ENCODE measurements around the gene NDUFV2. TPM values are rescaled to one million over a fixed set of nuclear protein-coding genes. Genes with fewer than 3 reads are reported as not detected.

NDUFV2 gene
- total RNA-seq, 1 donor from 2014 or later: 124 TPM

DNA sequence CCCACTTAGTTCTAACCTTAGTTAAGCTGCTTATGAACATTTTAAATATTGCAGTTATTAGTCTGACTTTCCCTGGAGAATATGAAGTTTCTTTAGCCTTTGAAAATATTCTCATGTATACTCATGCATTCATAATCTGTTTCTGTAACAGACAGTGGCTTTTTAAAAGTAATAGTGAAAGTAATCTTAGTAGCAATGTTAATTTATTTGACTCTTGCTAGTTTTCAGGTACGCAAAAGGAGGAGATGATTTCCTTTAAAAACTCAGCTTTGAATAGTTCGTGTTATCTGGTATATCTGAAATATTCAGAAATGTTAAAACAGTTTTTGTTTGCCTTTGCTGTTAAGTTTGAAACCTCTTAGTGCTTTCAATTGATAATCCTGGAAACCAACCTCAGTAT is 37.9 kb downstream of the NDUFV2 start:
- Histone ChIP-seq H3K4me3 (ENCODE audit: low read length in 3 of 3) (peak overlapping the region in 2 of 3 donors; percentile 12 to 13), H3K9me3 (ENCODE audit: control insufficient read depth in 3 of 3, low read length in 3 of 3) (no peaks in the 10 kb centered on the region), H3K9ac (ENCODE audit: low read depth in 1 of 3, low read length in 3 of 3) (peak overlapping the region; percentile 1 to 88 (median 23)), H3K36me3 (ENCODE audit: control insufficient read depth in 3 of 3, insufficient read depth in 3 of 3, low read length in 3 of 3) (peaks cover 0 to 3% (median 0%) of the 10 kb centered on the region in 3 donors), H3K27me3 (ENCODE audit: control insufficient read depth in 3 of 3, insufficient read depth in 3 of 3, low read length in 3 of 3) (no peaks in the 10 kb centered on the region), H3K27ac (ENCODE audit: low read depth, low read length) (no peak overlapping the region), H3K4me1 (ENCODE audit: control insufficient read depth in 3 of 3, insufficient read depth in 3 of 3, low read length in 3 of 3) (peaks cover 26 to 44% (median 35%) of the 10 kb centered on the region in 3 donors)

DNA sequence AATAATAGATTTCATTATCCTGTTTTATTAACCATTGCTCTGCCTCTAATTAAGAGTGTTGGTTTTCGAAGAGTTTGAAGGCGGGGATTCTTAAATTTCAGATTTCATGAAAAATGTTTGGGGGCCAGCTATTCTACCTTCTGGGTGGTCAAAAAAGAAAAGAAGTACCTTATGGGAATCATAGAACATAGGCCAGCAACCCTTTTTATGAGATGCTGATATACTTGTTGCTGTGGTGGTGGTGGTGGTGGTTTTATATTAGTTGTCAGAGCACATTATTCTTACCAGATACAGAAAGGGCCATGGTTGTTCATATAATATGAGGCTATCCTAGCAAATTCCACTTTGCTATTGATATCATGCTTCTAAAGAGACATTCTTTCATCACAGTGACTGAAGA is 38.5 kb downstream of the NDUFV2 start:
- Histone ChIP-seq H3K4me1 (ENCODE audit: control insufficient read depth in 3 of 3, insufficient read depth in 3 of 3, low read length in 3 of 3) (peaks cover 23 to 46% (median 33%) of the 10 kb centered on the region in 3 donors), H3K36me3 (ENCODE audit: control insufficient read depth in 3 of 3, insufficient read depth in 3 of 3, low read length in 3 of 3) (peaks cover 0 to 3% (median 0%) of the 10 kb centered on the region in 3 donors), H3K27me3 (ENCODE audit: control insufficient read depth in 3 of 3, insufficient read depth in 3 of 3, low read length in 3 of 3) (no peaks in the 10 kb centered on the region), H3K9ac (ENCODE audit: low read depth in 1 of 3, low read length in 3 of 3) (peak overlapping the region in 2 of 3 donors; percentile 1 to 88), H3K27ac (ENCODE audit: low read depth, low read length) (no peak overlapping the region), H3K4me3 (ENCODE audit: low read length in 3 of 3) (no peak overlapping the region), H3K9me3 (ENCODE audit: control insufficient read depth in 3 of 3, low read length in 3 of 3) (no peaks in the 10 kb centered on the region)

DNA sequence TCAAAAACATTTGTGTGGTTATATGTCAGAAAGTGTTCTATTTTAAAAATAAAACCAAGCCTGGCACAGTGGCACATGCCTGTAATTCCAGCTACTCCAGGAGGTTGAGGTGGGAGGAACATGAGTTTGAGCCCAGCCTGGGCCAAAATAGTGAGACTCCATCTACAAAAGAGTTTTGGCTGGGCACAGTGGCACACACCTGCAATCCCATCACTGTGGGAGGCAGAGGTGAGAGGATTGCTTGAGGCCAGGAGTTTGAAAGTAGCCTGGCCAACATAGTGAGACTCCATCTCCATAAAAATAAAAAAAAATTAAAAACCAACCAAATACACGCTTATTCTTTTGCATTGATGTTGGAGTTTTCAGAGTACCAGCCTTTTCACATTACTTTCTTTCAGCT is 43.7 kb downstream of the NDUFV2 start:
- H3K9ac ChIP-seq (ENCODE audit: low read depth in 1 of 3, low read length in 3 of 3): peak overlapping the region in 1 of 3 donors; percentile 17
- H3K9me3 ChIP-seq (ENCODE audit: control insufficient read depth in 3 of 3, low read length in 3 of 3): no peaks in the 10 kb centered on the region
- H3K27me3 ChIP-seq (ENCODE audit: control insufficient read depth in 3 of 3, insufficient read depth in 3 of 3, low read length in 3 of 3): no peaks in the 10 kb centered on the region
- peaks cover 25 to 40% (median 39%) of the 10 kb centered on the region in 3 donors for H3K4me1 ChIP-seq (ENCODE audit: control insufficient read depth in 3 of 3, insufficient read depth in 3 of 3, low read length in 3 of 3)
- H3K4me3 ChIP-seq (ENCODE audit: low read length in 3 of 3): no peak overlapping the region
- H3K27ac ChIP-seq (ENCODE audit: low read depth, low read length): no peak overlapping the region
- H3K36me3 ChIP-seq (ENCODE audit: control insufficient read depth in 3 of 3, insufficient read depth in 3 of 3, low read length in 3 of 3): no peaks in the 10 kb centered on the region

DNA sequence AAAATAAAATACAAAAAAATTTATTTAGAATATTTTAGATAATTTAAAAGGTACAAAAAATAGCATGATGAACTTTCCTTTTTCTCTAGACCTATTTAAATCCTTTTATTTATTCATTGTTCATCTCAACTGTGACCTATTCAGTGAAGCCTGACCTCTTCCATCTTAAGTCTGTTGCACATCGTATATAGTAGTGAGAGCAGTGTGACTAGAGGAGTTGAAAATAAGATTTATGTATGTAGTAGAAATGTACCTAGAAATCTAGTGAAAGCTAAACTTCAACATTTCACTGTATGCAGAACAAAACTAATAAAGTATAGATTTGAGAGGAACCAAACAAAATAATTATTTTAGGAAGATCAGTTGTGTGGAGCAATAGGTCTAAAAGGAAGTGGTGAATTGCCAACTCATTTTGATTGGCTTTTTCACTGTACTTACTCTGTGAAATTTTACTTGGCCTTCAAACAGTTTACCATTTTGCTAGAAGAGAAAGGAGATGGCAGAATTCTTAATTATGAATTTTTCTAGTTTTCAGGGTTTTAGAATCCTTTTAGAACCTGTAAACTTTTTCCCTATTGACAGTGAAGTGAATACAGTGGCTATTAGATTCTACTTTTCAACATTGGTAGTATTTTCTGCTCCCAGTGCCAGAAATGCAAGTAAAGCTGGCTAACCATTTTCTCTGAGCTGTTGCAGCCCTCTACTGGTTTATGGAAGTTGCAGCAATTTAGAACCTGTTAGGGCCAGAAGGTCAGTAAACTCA is 45.1 kb downstream of the NDUFV2 start:
- Histone ChIP-seq H3K36me3 (ENCODE audit: control insufficient read depth in 3 of 3, insufficient read depth in 3 of 3, low read length in 3 of 3) (no peaks in the 10 kb centered on the region), H3K4me1 (ENCODE audit: control insufficient read depth in 3 of 3, insufficient read depth in 3 of 3, low read length in 3 of 3) (peaks cover 25 to 34% (median 30%) of the 10 kb centered on the region in 3 donors), H3K27me3 (ENCODE audit: control insufficient read depth in 3 of 3, insufficient read depth in 3 of 3, low read length in 3 of 3) (no peaks in the 10 kb centered on the region), H3K9me3 (ENCODE audit: control insufficient read depth in 3 of 3, low read length in 3 of 3) (no peaks in the 10 kb centered on the region), H3K27ac (ENCODE audit: low read depth, low read length) (peak overlapping the region; percentile 9), H3K9ac (ENCODE audit: low read depth in 1 of 3, low read length in 3 of 3) (peak overlapping the region in 2 of 3 donors; percentile 37 to 46), H3K4me3 (ENCODE audit: low read length in 3 of 3) (no peak overlapping the region)

DNA sequence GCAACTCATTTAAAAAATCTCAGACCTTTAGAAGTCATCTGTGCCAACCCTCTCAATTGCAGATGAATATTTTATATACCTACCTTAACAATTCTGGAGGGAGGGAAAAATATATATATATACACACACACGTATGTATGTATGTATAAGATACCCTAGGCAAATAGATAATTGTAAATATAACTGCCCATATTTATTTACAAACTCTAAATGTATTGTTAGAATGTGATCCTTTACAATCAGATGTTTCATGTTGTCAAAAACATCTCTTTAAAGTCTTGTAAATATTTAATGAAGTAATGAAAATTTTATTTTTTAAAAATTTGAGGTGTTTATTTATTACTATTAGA is 45.7 kb downstream of the NDUFV2 start:
- no peak overlapping the region for H3K4me3 ChIP-seq (ENCODE audit: low read length in 3 of 3)
- peaks cover 25 to 39% (median 30%) of the 10 kb centered on the region in 3 donors for H3K4me1 ChIP-seq (ENCODE audit: control insufficient read depth in 3 of 3, insufficient read depth in 3 of 3, low read length in 3 of 3)
- H3K27me3 ChIP-seq (ENCODE audit: control insufficient read depth in 3 of 3, insufficient read depth in 3 of 3, low read length in 3 of 3): no peaks in the 10 kb centered on the region
- no peak overlapping the region for H3K9ac ChIP-seq (ENCODE audit: low read depth in 1 of 3, low read length in 3 of 3)
- no peak overlapping the region for H3K27ac ChIP-seq (ENCODE audit: low read depth, low read length)
- no peaks in the 10 kb centered on the region for H3K9me3 ChIP-seq (ENCODE audit: control insufficient read depth in 3 of 3, low read length in 3 of 3)
- no peaks in the 10 kb centered on the region for H3K36me3 ChIP-seq (ENCODE audit: control insufficient read depth in 3 of 3, insufficient read depth in 3 of 3, low read length in 3 of 3)

DNA sequence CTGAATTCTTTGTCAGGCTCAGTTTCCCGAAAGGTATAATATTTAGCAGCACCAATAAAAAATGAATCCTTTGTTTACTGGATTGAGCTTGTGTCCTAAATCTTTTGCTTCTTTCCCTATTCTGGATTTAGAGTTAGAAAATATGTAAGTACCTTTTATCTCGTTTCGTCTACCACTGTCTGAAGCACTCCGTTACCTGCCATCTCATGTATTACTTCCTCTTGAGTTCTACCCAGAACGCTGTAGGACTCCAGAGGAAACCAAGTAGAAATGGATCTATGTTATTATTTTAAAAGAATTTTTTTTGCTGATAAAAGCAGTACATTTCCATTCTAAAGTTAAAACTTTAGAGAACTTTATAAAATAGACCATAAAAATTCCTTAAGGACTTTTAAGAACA is 47.6 kb downstream of the NDUFV2 start:
- H3K9me3 ChIP-seq (ENCODE audit: control insufficient read depth in 3 of 3, low read length in 3 of 3): no peaks in the 10 kb centered on the region
- H3K4me3 ChIP-seq (ENCODE audit: low read length in 3 of 3): no peak overlapping the region
- H3K4me1 ChIP-seq (ENCODE audit: control insufficient read depth in 3 of 3, insufficient read depth in 3 of 3, low read length in 3 of 3): peaks cover 22 to 36% (median 28%) of the 10 kb centered on the region in 3 donors
- no peaks in the 10 kb centered on the region for H3K36me3 ChIP-seq (ENCODE audit: control insufficient read depth in 3 of 3, insufficient read depth in 3 of 3, low read length in 3 of 3)
- H3K27ac ChIP-seq (ENCODE audit: low read depth, low read length): no peak overlapping the region
- H3K9ac ChIP-seq (ENCODE audit: low read depth in 1 of 3, low read length in 3 of 3): no peak overlapping the region
- no peaks in the 10 kb centered on the region for H3K27me3 ChIP-seq (ENCODE audit: control insufficient read depth in 3 of 3, insufficient read depth in 3 of 3, low read length in 3 of 3)

DNA sequence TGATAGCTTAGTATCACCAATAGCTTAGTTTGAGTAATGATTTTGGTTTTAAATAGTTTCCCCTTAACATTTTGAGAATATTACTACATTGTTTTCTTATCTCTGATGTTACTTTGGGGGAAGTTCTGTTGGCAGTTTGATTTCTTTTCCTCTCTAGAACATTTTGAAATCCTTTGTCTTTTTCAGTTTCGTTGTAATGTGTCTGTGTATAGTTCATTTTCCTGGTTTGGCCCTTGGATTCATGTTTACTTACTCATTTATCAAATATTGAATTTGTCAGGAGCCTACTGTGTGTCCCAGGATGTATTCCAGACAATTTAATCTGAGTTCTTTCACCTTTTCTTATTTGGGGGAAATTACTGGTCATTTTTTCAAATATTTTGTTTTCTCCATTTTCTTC is 50.8 kb downstream of the NDUFV2 start:
- H3K9me3 ChIP-seq (ENCODE audit: control insufficient read depth in 3 of 3, low read length in 3 of 3): no peaks in the 10 kb centered on the region
- H3K4me1 ChIP-seq (ENCODE audit: control insufficient read depth in 3 of 3, insufficient read depth in 3 of 3, low read length in 3 of 3): peaks cover 0 to 13% (median 3%) of the 10 kb centered on the region in 3 donors
- H3K4me3 ChIP-seq (ENCODE audit: low read length in 3 of 3): no peak overlapping the region
- no peak overlapping the region for H3K27ac ChIP-seq (ENCODE audit: low read depth, low read length)
- no peaks in the 10 kb centered on the region for H3K27me3 ChIP-seq (ENCODE audit: control insufficient read depth in 3 of 3, insufficient read depth in 3 of 3, low read length in 3 of 3)
- H3K36me3 ChIP-seq (ENCODE audit: control insufficient read depth in 3 of 3, insufficient read depth in 3 of 3, low read length in 3 of 3): no peaks in the 10 kb centered on the region
- H3K9ac ChIP-seq (ENCODE audit: low read depth in 1 of 3, low read length in 3 of 3): no peak overlapping the region

DNA sequence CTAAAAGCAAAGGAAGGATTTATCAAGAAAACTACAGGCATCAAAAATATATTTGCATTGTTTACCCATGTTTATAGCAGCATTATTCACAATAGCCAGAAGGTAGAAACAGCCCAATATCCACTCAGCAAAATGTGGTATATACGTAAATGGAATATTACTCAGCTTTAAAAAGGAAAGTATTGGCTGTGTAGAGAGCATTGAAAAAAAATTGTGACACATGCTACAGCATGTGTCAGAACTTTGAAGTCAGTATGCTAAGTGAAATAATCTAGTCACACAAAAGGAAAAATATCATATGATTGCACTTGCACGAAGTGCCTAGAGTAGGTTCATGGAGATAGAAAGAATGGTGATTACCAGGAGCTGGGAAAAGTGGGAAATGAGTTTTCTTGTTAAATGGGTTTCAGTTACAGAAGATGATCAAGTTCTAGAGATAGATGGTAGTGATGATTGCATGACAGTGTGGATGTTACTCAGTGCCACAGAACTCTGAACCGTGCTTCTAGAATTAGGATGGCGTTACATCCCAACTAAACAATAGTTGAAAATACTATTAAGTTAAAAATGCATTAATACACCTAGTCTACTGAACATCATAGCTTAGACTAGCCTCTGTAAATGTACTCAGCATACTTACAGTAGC is 54.2 kb downstream of the NDUFV2 start:
- H3K27me3 ChIP-seq (ENCODE audit: control insufficient read depth in 3 of 3, insufficient read depth in 3 of 3, low read length in 3 of 3): no peaks in the 10 kb centered on the region
- H3K4me1 ChIP-seq (ENCODE audit: control insufficient read depth in 3 of 3, insufficient read depth in 3 of 3, low read length in 3 of 3): peaks cover 0 to 9% (median 2%) of the 10 kb centered on the region in 3 donors
- H3K36me3 ChIP-seq (ENCODE audit: control insufficient read depth in 3 of 3, insufficient read depth in 3 of 3, low read length in 3 of 3): no peaks in the 10 kb centered on the region
- H3K27ac ChIP-seq (ENCODE audit: low read depth, low read length): no peak overlapping the region
- no peak overlapping the region for H3K4me3 ChIP-seq (ENCODE audit: low read length in 3 of 3)
- H3K9ac ChIP-seq (ENCODE audit: low read depth in 1 of 3, low read length in 3 of 3): no peak overlapping the region
- no peaks in the 10 kb centered on the region for H3K9me3 ChIP-seq (ENCODE audit: control insufficient read depth in 3 of 3, low read length in 3 of 3)

DNA sequence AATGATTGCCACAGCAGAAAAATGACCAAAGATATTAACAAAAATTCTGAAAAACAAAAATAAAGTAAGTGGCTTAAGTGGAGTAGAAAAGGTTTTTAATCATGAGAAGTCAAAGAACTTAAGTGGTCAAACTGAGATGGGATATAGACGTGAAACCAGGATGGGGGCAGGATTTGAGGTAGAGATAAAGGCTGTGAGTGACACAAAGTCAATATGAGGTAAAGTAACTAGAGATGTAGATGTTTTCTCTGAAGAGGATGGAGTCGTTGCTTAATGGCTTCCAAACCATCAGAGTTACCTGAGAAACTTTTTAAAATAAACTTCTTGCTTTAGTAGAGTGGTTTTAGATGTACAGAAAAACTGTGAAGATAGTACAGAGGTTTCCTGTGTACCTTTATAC is 55.3 kb downstream of the NDUFV2 start:
- H3K4me1 ChIP-seq (ENCODE audit: control insufficient read depth in 3 of 3, insufficient read depth in 3 of 3, low read length in 3 of 3): peaks cover 0 to 8% (median 2%) of the 10 kb centered on the region in 3 donors
- H3K9me3 ChIP-seq (ENCODE audit: control insufficient read depth in 3 of 3, low read length in 3 of 3): no peaks in the 10 kb centered on the region
- no peaks in the 10 kb centered on the region for H3K27me3 ChIP-seq (ENCODE audit: control insufficient read depth in 3 of 3, insufficient read depth in 3 of 3, low read length in 3 of 3)
- no peaks in the 10 kb centered on the region for H3K36me3 ChIP-seq (ENCODE audit: control insufficient read depth in 3 of 3, insufficient read depth in 3 of 3, low read length in 3 of 3)
- no peak overlapping the region for H3K27ac ChIP-seq (ENCODE audit: low read depth, low read length)
- H3K4me3 ChIP-seq (ENCODE audit: low read length in 3 of 3): no peak overlapping the region
- H3K9ac ChIP-seq (ENCODE audit: low read depth in 1 of 3, low read length in 3 of 3): no peak overlapping the region

DNA sequence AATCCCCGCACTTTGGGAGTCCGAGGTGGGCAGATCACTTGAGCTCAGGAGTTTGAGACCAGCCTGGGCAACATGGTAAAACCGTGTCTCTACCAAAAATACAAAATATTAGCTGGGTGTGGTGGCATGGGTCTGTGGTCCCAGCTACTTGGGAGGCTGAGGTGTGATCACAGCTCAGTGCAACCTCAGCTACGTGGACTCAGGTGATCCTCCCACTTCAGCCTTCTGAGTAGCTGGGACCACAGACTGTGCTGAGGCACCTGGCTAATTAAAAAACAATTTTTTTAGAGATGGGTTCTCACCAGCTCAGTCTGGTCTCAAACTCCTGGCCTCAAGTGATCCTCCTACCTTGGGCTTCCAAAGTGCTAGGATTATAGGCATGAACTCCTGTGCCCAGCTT is 57.5 kb downstream of the NDUFV2 start:
- H3K27ac ChIP-seq (ENCODE audit: low read depth, low read length): no peak overlapping the region
- no peaks in the 10 kb centered on the region for H3K27me3 ChIP-seq (ENCODE audit: control insufficient read depth in 3 of 3, insufficient read depth in 3 of 3, low read length in 3 of 3)
- H3K9me3 ChIP-seq (ENCODE audit: control insufficient read depth in 3 of 3, low read length in 3 of 3): peaks cover 0 to 2% (median 0%) of the 10 kb centered on the region in 3 donors
- no peak overlapping the region for H3K4me3 ChIP-seq (ENCODE audit: low read length in 3 of 3)
- peaks cover 0 to 3% (median 2%) of the 10 kb centered on the region in 3 donors for H3K4me1 ChIP-seq (ENCODE audit: control insufficient read depth in 3 of 3, insufficient read depth in 3 of 3, low read length in 3 of 3)
- H3K9ac ChIP-seq (ENCODE audit: low read depth in 1 of 3, low read length in 3 of 3): no peak overlapping the region
- no peaks in the 10 kb centered on the region for H3K36me3 ChIP-seq (ENCODE audit: control insufficient read depth in 3 of 3, insufficient read depth in 3 of 3, low read length in 3 of 3)

Measured in skeletal muscle tissue (tissue), 4 donors.